Thymus (tissue), 11 donors: ENCODE data around the gene ULK4. TPM values are rescaled to one million over a fixed set of nuclear protein-coding genes. Genes with fewer than 3 reads are reported as not detected.

ENCODE experiments used
- DNase-seq, 9 donors: peaks; one replicate each; pipeline ENCODE4 v3.0.0-alpha.2; 2013; ENCODE audit warnings: low spot score in 9 of 9, low read depth in 6 of 9, missing footprints in 1 of 9
- H3K27ac ChIP-seq, 2 donors: one replicate each; pipeline ENCODE4 v1.5.1; 2013; ENCODE audit warnings: control low read depth in 1 of 2, low read depth in 1 of 2, low read length in 1 of 2, mild to moderate bottlenecking in 1 of 2, moderate library complexity in 1 of 2
- H3K27me3 ChIP-seq, 2 donors: one replicate each; pipeline ENCODE4 v1.5.1; 2013; ENCODE audit warnings: low read length in 1 of 2; ENCODE audit not compliant: control insufficient read depth in 2 of 2, insufficient read depth in 1 of 2
- H3K36me3 ChIP-seq, 2 donors: one replicate each; pipeline ENCODE4 v1.5.1; 2013; ENCODE audit warnings: low read length in 1 of 2, mild to moderate bottlenecking in 1 of 2, moderate library complexity in 1 of 2; ENCODE audit not compliant: control insufficient read depth in 2 of 2, insufficient read depth in 2 of 2
- H3K4me1 ChIP-seq, 2 donors: one replicate each; pipeline ENCODE4 v1.5.1; 2013; ENCODE audit warnings: low read length in 2 of 2; ENCODE audit not compliant: control insufficient read depth in 2 of 2, insufficient read depth in 2 of 2
- H3K4me3 ChIP-seq, 2 donors: one replicate each; pipeline ENCODE4 v1.5.1; 2013; ENCODE audit warnings: low read length in 2 of 2, control low read depth in 1 of 2, mild to moderate bottlenecking in 1 of 2
- H3K9me3 ChIP-seq, 2 donors: one replicate each; pipeline ENCODE4 v1.5.1; 2013; ENCODE audit warnings: low read length in 1 of 2, mild to moderate bottlenecking in 1 of 2; ENCODE audit not compliant: control insufficient read depth in 2 of 2, insufficient read depth in 1 of 2
- WGBS: extraction: QIAGEN DNeasy Blood & Tissue Kit; methylation state at CpG from one replicate; pipeline ENCODE4 v1.1.7; 2013; 5-methylcytosine and 5-hydroxymethylcytosine counted together
- polyA plus RNA-seq: library from polyadenylated mRNA; stranded (reverse); fragments of 200-250 nt; gene quantifications from one replicate; pipeline ENCODE4 v1.2.3, GENCODE V29; 2013
- total RNA-seq: library from RNA; stranded (reverse); fragments of 120-200 nt; gene quantifications from one replicate; pipeline ENCODE4 v1.2.4, GENCODE V29; 2013
- donor health status: healthy.

Gene ULK4
- total and polyA plus RNA-seq, 2 donors = 3.4 to 6.3 TPM

DNA sequence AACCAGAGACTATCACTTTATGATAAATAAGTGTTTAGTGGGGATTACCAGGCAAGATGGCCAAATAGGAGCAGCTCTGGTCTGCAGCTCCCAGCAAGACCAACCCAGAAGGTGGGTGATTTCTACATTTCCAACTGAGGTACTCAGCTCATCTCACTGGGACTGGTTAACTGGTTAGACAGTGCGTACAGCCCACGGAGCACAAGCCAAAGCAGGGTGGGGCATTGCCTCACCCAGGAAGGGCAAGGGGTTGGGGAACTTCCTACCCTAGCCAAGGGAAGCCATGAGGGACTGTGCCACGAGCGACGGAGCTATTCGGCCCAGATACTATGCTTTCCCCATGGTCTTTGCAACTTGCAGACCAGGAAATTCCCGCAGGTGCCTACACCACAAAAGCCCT is 591.6 kb downstream of the ULK4 start:
- no peak for DNase-seq

GRCh38 chr3:41369838-41370237 is 592.1 kb downstream of the ULK4 start:
- H3K9me3 ChIP-seq = no peaks in the 10 kb centered on the region
- H3K27ac ChIP-seq = no peak overlapping the region
- H3K4me1 ChIP-seq = no peaks in the 10 kb centered on the region
- no peaks in the 10 kb centered on the region for H3K36me3 ChIP-seq
- no peaks in the 10 kb centered on the region for H3K27me3 ChIP-seq
- WGBS = 88% methylated on average over 3 of the region's 3 CpGs
- DNase-seq = peak in 1 of 9 donors; percentile 5
- no peak overlapping the region for H3K4me3 ChIP-seq

More for the DNA sequence above, 591.6 kb downstream of the ULK4 start:
- no peak overlapping the region for H3K27ac ChIP-seq
- H3K4me1 ChIP-seq = no peaks in the 10 kb centered on the region
- H3K27me3 ChIP-seq = no peaks in the 10 kb centered on the region
- H3K9me3 ChIP-seq = no peaks in the 10 kb centered on the region
- H3K36me3 ChIP-seq = no peaks in the 10 kb centered on the region
- H3K4me3 ChIP-seq = no peak overlapping the region
- 95% methylated on average over 7 of the region's 7 CpGs for WGBS

- no peak overlapping the region for H3K4me3 ChIP-seq
- WGBS = 94% methylated on average over 1 of the region's 1 CpG
- no peaks in the 10 kb centered on the region for H3K9me3 ChIP-seq
- DNase-seq = no peak
- no peaks in the 10 kb centered on the region for H3K36me3 ChIP-seq
- no peaks in the 10 kb centered on the region for H3K4me1 ChIP-seq
- H3K27ac ChIP-seq = no peak overlapping the region
- no peaks in the 10 kb centered on the region for H3K27me3 ChIP-seq
Measured at GRCh38 chr3:41365973-41366372, 595.9 kb downstream of the ULK4 start.

GRCh38 chr3:41364736-41365135 is 597.2 kb downstream of the ULK4 start:
- H3K9me3 ChIP-seq = no peaks in the 10 kb centered on the region
- no peaks in the 10 kb centered on the region for H3K27me3 ChIP-seq
- DNase-seq = no peak
- no peaks in the 10 kb centered on the region for H3K4me1 ChIP-seq
- H3K4me3 ChIP-seq = no peak overlapping the region
- H3K36me3 ChIP-seq = no peaks in the 10 kb centered on the region
- WGBS = 96% methylated on average over 2 of the region's 2 CpGs
- H3K27ac ChIP-seq = no peak overlapping the region

DNA sequence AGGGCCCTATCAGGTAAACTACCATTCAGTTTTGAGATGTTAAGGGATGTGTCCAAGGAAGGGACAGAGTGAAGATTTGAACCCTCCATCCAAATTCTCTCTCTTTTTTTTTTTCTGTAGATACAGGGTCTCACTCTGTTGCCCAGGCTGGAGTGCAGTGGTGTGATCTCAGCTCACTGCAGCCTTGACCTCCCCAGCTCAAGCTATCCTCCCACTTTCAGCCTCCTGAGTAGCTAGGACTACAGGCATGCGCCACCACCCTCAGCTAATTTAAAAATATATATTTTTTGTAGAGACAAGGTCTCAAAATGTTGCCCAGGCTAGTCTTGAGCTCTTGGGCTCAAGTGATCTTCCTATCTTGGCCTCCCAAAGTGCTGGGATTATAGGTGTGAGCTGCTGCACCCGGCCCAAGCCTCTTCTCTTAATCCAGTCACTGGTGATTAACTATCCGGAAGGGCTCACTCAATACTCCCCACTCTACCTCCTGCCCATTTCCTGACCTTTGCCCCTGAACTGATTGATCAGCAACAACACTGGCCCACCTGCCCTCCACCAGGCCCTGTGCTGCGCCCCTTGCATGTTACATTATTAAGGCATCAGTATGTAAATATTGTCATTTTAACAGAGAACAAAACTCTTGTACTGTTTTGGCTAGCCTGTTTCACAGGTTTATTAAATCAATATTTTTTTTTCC is 597.9 kb downstream of the ULK4 start:
- no peak for DNase-seq

GRCh38 chr3:41362638-41363559 is 599.0 kb downstream of the ULK4 start:
- Histone ChIP-seq H3K4me1 (no peaks in the 10 kb centered on the region), H3K36me3 (no peaks in the 10 kb centered on the region), H3K27ac (no peak overlapping the region), H3K27me3 (no peaks in the 10 kb centered on the region), H3K4me3 (no peak overlapping the region), H3K9me3 (no peaks in the 10 kb centered on the region)
- DNase-seq = no peak
- 96% methylated on average over 5 of the region's 5 CpGs for WGBS

More for the DNA sequence above, 597.9 kb downstream of the ULK4 start:
- Histone ChIP-seq H3K27me3 (no peaks in the 10 kb centered on the region), H3K9me3 (no peaks in the 10 kb centered on the region), H3K27ac (no peak overlapping the region), H3K4me1 (no peaks in the 10 kb centered on the region), H3K36me3 (no peaks in the 10 kb centered on the region), H3K4me3 (no peak overlapping the region)
- WGBS = 98% methylated on average over 4 of the region's 4 CpGs

- Histone ChIP-seq H3K36me3 (no peaks in the 10 kb centered on the region), H3K9me3 (no peaks in the 10 kb centered on the region), H3K27me3 (no peaks in the 10 kb centered on the region), H3K4me3 (no peak overlapping the region), H3K4me1 (no peaks in the 10 kb centered on the region), H3K27ac (no peak overlapping the region)
- 87% methylated on average over 9 of the region's 9 CpGs for WGBS
- no peak for DNase-seq
Measured at GRCh38 chr3:41357271-41357670, 604.6 kb downstream of the ULK4 start.

GRCh38 chr3:41356775-41357174 is 605.1 kb downstream of the ULK4 start:
- no peaks in the 10 kb centered on the region for H3K27me3 ChIP-seq
- H3K4me1 ChIP-seq = no peaks in the 10 kb centered on the region
- H3K9me3 ChIP-seq = no peaks in the 10 kb centered on the region
- H3K4me3 ChIP-seq = no peak overlapping the region
- 93% methylated on average over 2 of the region's 2 CpGs for WGBS
- H3K36me3 ChIP-seq = no peaks in the 10 kb centered on the region
- no peak for DNase-seq
- H3K27ac ChIP-seq = no peak overlapping the region

- 86% methylated on average over 3 of the region's 3 CpGs for WGBS
- no peaks in the 10 kb centered on the region for H3K4me1 ChIP-seq
- H3K4me3 ChIP-seq = no peak overlapping the region
- DNase-seq = no peak
- no peaks in the 10 kb centered on the region for H3K27me3 ChIP-seq
- H3K9me3 ChIP-seq = no peaks in the 10 kb centered on the region
- no peaks in the 10 kb centered on the region for H3K36me3 ChIP-seq
- H3K27ac ChIP-seq = no peak overlapping the region
Measured at GRCh38 chr3:41352510-41352909, 609.4 kb downstream of the ULK4 start.
